CD4-positive, alpha-beta T cell treated with Interleukin-1 beta for 1 hour (primary cell): ENCODE data around the gene DDR1.
"Not testable (repeated sequence)": the region's sequence is repeated elsewhere in the genome, so short reads cannot be mapped to it uniquely, and the experiment has no call there.

Experiments used
- DNase-seq, 2 donors: peaks; one replicate each; pipeline ENCODE4 v3.0.0-alpha.2; 2020 to 2022

The DDR1 gene

DNA sequence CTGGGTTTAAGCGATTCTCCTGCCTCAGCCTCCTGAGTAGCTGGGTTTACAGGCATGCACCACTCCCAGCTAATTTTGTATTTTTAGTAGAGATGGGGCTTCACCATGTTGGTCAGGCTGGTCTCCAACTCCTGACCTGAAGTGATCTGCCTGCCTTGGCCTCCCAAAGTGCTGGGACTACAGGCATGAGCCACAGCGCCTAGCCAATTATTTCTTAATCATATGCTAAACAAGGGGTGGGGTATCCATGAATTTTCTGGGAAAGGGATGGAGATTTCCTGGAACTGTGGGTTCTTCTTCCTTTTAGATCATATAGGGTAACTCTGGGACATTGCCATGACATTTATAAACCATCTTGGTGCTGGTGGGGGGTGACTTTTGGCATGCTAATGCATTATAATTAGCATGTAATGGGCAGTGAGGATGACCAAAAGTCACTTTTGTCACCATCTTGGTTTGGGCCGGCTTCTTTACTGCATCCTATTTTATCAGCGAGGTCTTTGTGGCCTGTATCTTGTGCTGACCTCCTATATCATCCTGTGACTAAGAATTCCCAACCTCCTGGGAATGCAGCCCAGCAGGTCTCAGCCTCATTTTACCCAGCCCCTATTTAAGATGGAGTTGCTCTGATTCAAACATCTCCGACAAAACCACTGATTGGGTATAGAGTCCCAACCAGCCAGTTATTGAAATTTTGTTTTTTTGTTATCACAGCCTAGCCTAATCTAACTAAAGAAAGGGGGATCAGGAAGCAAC lies 29.9 kb upstream of the DDR1 start:
- no peak for DNase-seq

GRCh38 chr6:30855429-30856075 lies 28.8 kb upstream of the DDR1 start:
- DNase-seq: no peak

GRCh38 chr6:30857112-30857511 lies 27.2 kb upstream of the DDR1 start:
- DNase-seq: no peak

- DNase-seq: no peak
These were observed 26.8 kb upstream of the DDR1 start for GRCh38 chr6:30857549-30857948.

DNA sequence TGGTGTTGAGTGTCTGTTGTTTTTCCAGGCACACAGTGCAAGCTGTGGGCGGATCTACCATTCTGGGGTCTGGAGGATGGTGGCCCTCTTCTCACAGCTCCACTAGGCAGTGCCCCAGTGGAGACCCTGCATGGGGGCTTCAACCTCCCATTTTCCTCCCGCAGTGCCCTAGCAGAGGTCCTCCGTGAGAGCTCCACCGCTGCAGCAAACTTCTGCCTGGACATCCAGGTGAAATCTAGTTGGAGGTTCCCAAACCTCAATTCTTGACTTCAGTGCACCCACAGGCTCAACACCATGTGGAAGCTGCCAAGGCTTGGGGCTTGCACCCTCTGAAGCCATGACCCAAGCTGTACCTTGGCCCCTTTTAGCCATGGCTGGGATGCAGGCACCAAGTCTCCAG lies 24.6 kb upstream of the DDR1 start:
- DNase-seq: not testable (repeated sequence)

GRCh38 chr6:30861257-30862048 lies 22.9 kb upstream of the DDR1 start:
- no peak for DNase-seq

- no peak for DNase-seq
These were observed 22.0 kb upstream of the DDR1 start for GRCh38 chr6:30862156-30862875.

GRCh38 chr6:30864325-30864724 lies 20.0 kb upstream of the DDR1 start:
- DNase-seq: no peak

GRCh38 chr6:30869241-30869749 lies 15.0 kb upstream of the DDR1 start:
- not testable (repeated sequence) for DNase-seq

GRCh38 chr6:30870546-30870945 lies 13.8 kb upstream of the DDR1 start:
- DNase-seq: no peak

- no peak for DNase-seq
These were observed 12.6 kb upstream of the DDR1 start for GRCh38 chr6:30871592-30872183.

GRCh38 chr6:30873137-30873640 lies 11.1 kb upstream of the DDR1 start:
- DNase-seq: no peak

GRCh38 chr6:30873795-30874194 lies 10.5 kb upstream of the DDR1 start:
- not testable (repeated sequence) for DNase-seq

DNA sequence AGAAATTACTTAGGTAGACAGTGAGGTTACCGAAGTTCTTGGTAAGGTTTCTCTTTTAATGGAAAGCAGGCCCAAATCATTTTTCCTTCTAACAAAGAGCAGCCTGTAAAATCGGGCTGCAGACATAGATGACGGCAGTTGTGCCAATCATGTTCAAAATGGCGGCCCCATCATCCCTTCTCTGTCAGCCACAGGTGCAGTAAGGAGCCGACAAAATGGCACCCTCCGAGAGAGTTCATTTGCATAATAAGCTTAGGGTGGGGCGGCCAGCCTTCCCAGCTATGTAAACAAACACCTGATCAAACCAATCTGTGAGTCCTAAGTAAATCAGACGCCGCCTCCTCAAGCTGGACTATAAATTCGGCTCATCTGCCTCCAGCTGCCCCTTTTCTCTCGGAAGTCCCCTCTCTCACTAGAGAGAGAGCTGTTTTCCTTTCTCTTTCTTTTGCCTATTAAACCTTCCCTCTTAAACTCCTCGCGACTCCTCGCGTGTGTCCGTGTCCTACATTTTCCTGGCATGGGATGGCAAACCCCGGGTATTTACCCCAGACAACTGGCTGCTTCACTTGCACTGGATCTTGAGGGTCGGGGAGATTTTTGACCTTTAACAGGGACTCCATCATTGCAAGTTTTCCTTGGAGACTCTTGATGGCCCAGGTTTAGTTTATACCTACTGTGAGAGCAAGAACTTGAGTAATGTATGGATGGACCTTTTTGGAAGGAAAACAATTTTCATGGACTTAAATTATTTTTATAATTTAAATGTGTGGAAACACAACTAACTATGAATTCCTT lies 8.9 kb upstream of the DDR1 start:
- DNase-seq: no peak

DNA sequence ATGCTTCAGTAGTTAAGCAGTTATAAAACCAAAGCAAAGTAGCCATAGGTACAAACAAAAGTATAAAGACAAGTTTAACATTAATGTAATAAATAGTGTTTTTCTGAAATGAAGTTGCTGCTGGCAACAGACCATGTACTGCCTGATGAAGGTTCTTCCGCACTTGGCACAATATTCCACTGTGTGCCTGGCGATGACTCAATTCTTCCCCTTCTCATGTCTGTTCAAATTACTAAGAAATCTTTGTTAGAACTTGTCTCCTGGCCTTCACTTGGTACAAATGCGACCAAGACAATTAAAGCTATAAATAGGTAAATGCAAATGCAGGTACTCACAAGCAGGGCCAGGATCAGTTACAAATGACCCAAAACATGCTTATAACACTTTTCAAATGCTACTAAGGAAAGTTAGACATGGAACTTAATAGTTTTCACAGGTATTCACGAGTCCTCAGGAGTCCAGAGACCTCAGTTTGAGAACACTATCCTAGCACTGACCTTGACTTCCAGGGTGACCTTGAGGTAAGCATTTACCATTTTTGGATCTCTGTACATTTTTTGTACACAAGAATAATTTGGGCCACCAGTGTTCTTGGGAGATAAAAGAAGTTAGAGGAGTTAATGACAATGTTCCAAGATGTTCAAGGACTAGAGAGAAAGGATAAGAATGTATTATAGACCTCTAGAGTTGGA lies 8.1 kb upstream of the DDR1 start:
- no peak for DNase-seq

GRCh38 chr6:30877419-30878262 lies 6.7 kb upstream of the DDR1 start:
- peak; percentile 73 to 81 for DNase-seq

DNA sequence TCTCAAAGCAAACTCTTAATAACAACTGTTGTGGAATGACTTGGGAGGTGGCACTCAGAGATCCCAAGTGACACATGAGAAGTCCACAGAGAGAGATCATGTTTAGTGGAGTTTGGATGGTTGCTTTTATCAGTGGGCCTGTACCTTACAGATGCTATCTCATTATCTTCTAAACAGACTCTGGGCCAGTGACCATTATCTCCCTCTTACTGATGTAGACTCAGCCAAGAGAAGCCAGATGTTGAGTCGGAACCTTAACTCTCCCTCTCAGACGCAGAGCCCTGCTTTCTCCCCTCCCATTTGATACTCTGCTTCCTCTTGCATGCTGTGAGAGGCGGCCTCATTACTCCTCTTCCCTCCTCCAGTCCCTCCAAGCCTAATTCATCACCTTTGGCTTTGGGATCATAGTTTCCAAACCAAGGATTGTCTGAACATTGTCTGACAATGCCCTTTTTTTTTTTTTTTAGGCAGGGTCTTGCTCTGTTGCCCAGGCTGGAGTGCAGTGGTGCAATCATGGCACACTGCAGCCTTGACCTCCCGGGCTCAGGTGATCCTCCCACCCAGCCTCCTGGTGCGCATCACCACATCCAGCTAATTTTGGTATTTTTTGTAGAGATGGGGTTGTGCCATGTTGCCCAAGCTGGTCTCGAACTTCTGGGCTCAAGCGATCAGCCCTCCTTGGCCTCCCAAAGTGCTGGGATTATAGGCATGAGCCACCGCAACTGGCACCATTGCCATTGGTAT lies 4.5 kb upstream of the DDR1 start:
- no peak for DNase-seq

DNA sequence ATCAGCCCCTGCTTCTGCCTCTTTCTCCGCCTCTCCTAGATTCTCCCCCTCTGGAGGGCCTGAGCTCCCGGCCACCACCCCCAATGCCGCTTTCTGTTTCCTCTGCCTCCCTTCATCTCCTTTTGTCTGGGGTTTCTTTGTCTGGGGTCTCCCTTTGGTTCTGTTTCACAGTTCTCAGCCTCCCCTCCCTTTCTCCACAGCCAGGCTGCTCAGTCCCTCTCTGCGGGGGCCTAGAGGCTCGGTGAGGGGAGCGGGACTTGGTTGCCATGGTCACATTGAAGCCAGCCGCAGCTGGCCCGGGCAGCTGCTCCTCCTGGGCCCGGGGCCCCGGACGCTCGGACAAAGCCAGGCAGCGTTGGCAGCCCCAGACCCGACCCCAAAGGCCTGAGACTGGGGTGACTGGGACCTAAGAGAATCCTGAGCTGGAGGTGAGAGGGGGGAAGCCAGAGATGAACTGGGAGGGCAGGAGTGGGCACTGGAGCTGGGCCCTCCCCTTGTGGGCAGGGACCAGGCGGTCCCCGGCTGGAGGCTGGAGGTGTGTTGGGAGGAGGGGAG lies 3.5 kb upstream of the DDR1 start:
- DNase-seq: no peak
